Stimulated activated CD4-positive, alpha-beta T cell treated with anti-CD3 and anti-CD28 coated beads, Interleukin-15, amount 100 ng/mL, for 1 hour (primary cell): ENCODE measurements around the gene CAPZA1.

ENCODE experiments used
- DNase-seq, 2 donors: peaks; one replicate each; pipeline ENCODE4 v3.0.0-alpha.2; 2020; ENCODE audit warnings: low read depth in 1 of 2, low spot score in 1 of 2

Gene CAPZA1

GRCh38 chr1:112675728-112676381, 56.2 kb downstream of the CAPZA1 start:
- no peak for DNase-seq

GRCh38 chr1:112676543-112676942, 56.9 kb downstream of the CAPZA1 start:
- no peak for DNase-seq

GRCh38 chr1:112677501-112677900, 57.9 kb downstream of the CAPZA1 start:
- no peak for DNase-seq

GRCh38 chr1:112678605-112679004, 59.0 kb downstream of the CAPZA1 start:
- DNase-seq, result no peak

- DNase-seq, result no peak
Measured at GRCh38 chr1:112685913-112686312, 66.3 kb downstream of the CAPZA1 start.

GRCh38 chr1:112686417-112686816, 66.8 kb downstream of the CAPZA1 start:
- no peak for DNase-seq

GRCh38 chr1:112686835-112687234, 67.2 kb downstream of the CAPZA1 start:
- no peak for DNase-seq

GRCh38 chr1:112687361-112687760, 67.7 kb downstream of the CAPZA1 start:
- DNase-seq, result no peak

GRCh38 chr1:112687785-112688496, 68.3 kb downstream of the CAPZA1 start:
- DNase-seq, result no peak

GRCh38 chr1:112688781-112689193, 69.2 kb downstream of the CAPZA1 start:
- no peak for DNase-seq

GRCh38 chr1:112689196-112689841, 69.7 kb downstream of the CAPZA1 start:
- no peak for DNase-seq

- no peak for DNase-seq
Measured at GRCh38 chr1:112689842-112690237, 70.2 kb downstream of the CAPZA1 start.

GRCh38 chr1:112692681-112693080, 73.0 kb downstream of the CAPZA1 start:
- no peak for DNase-seq

- DNase-seq, result no peak
Measured at GRCh38 chr1:112693821-112694220, 74.2 kb downstream of the CAPZA1 start.

- DNase-seq, result no peak
Measured at GRCh38 chr1:112694363-112694929, 74.8 kb downstream of the CAPZA1 start.

- no peak for DNase-seq
Measured at GRCh38 chr1:112695276-112695675, 75.6 kb downstream of the CAPZA1 start.

GRCh38 chr1:112696578-112697314, 77.1 kb downstream of the CAPZA1 start:
- no peak for DNase-seq

- no peak for DNase-seq
Measured at GRCh38 chr1:112697781-112698201, 78.2 kb downstream of the CAPZA1 start.

- DNase-seq, result no peak
Measured at GRCh38 chr1:112698366-112699310, 79.0 kb downstream of the CAPZA1 start.
